GM12873 (cell line): ENCODE results near the gene OLR1.

Experiments used
- CTCF ChIP-seq: IDR thresholded peaks from 2 replicates; pipeline ENCODE4 v1.5.1; 2012; ENCODE audit warnings: low read depth, mild to moderate bottlenecking, moderate library complexity, low read length, control low read depth; ENCODE audit not compliant: insufficient read depth; ENCODE audit errors: missing control alignments

Gene OLR1

DNA sequence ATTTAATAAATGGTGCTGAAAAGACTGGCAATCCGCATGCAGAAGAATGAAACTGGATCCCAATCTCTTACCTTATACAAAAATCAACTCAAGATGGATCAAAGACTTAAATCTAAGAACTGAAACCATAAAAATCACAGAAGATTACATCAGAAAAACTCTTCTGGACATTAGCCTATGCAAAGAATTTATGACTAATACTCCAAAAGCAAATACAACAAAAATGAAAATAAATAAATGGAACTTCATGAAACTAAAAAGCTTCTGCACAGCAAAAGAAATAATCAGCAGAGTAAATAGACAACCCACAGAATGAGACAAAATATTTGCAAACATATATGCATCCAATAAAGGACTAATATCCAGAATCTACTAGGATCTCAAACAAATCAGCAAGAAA is 58.9 kb downstream of the OLR1 start:
- TF ChIP-seq CTCF, result no peak

- TF ChIP-seq CTCF, result no peak
Measured at GRCh38 chr12:10111451-10111850, 60.5 kb downstream of the OLR1 start.

- TF ChIP-seq CTCF, result no peak
Measured at GRCh38 chr12:10110256-10110844, 61.6 kb downstream of the OLR1 start.
